Fibroblast of pulmonary artery (primary cell): ENCODE measurements around the gene IFITM10.

Experiments
- DNase-seq: peaks from one replicate; pipeline ENCODE4 v3.0.0-alpha.2; 2010; ENCODE audit warnings: low read depth
- H3K4me3 ChIP-seq: replicated peaks from 2 replicates; pipeline ENCODE4 v1.5.1; 2011; ENCODE audit warnings: low read depth, mild to moderate bottlenecking, control low read depth, low read length, moderate library complexity
- CTCF ChIP-seq: IDR thresholded peaks from 2 replicates; pipeline ENCODE4 v1.5.1; 2011; ENCODE audit warnings: mild to moderate bottlenecking, control low read depth, low read length, inconsistent platforms; ENCODE audit errors: missing control alignments

The IFITM10 gene

GRCh38 chr11:1756791-1757771 is 6.7 kb upstream of the IFITM10 start:
- DNase-seq, result no peak
- H3K4me3 ChIP-seq, result no peak overlapping the region
- TF ChIP-seq CTCF, result no peak

- DNase-seq, result no peak
- no peak overlapping the region for H3K4me3 ChIP-seq
- no peak for TF ChIP-seq CTCF
Observed at GRCh38 chr11:1755692-1756561, 5.5 kb upstream of the IFITM10 start.

GRCh38 chr11:1755344-1755691 is 4.9 kb upstream of the IFITM10 start:
- H3K4me3 ChIP-seq, result no peak overlapping the region
- DNase-seq, result no peak
- no peak for TF ChIP-seq CTCF

- H3K4me3 ChIP-seq, result no peak overlapping the region
- no peak for DNase-seq
- no peak for TF ChIP-seq CTCF
Observed at GRCh38 chr11:1754376-1755150, 4.2 kb upstream of the IFITM10 start.

- DNase-seq, result no peak
- no peak overlapping the region for H3K4me3 ChIP-seq
- no peak for TF ChIP-seq CTCF
Observed at GRCh38 chr11:1753929-1754305, 3.5 kb upstream of the IFITM10 start.

GRCh38 chr11:1753229-1753928 is 3.0 kb upstream of the IFITM10 start:
- no peak for TF ChIP-seq CTCF
- DNase-seq, result no peak
- no peak overlapping the region for H3K4me3 ChIP-seq
